CD4-positive, alpha-beta T cell treated with Interleukin-6 at 100 ng/mL for 8 hours (primary cell): ENCODE measurements around the gene TRPM1.

ENCODE experiments used
- DNase-seq: peaks from one replicate; pipeline ENCODE4 v3.0.0-alpha.2; 2020; ENCODE audit warnings: mixed read lengths, low spot score

TRPM1 gene

DNA sequence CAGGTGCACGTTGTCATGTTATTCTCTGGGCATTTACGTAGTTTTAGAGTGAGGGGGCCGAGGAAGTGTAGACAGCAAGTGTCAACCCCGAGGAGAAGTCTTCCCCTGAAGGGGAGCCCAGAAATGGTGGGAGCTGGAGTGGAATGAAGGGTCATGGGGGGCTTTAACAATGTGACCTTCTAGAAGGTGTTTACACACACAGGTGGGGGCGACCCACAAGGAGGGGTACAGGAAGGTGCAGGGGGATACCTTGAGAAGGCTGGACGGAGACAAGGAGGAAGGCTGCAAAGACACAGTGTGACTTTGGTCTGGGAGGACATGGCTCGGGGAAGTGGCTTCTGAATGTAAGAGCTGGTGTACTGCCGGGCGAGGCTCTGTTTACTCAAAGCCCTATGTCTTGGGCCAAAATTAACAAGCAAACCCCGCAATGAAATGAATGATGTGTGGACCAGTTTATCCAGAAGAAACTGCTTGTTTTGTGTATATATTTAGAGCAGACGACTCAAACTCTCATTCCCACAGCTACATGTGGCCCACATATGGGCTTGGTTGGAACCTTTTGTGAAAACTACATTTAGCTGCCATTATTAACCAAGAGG is 18.7 kb downstream of the TRPM1 start:
- no peak for DNase-seq

DNA sequence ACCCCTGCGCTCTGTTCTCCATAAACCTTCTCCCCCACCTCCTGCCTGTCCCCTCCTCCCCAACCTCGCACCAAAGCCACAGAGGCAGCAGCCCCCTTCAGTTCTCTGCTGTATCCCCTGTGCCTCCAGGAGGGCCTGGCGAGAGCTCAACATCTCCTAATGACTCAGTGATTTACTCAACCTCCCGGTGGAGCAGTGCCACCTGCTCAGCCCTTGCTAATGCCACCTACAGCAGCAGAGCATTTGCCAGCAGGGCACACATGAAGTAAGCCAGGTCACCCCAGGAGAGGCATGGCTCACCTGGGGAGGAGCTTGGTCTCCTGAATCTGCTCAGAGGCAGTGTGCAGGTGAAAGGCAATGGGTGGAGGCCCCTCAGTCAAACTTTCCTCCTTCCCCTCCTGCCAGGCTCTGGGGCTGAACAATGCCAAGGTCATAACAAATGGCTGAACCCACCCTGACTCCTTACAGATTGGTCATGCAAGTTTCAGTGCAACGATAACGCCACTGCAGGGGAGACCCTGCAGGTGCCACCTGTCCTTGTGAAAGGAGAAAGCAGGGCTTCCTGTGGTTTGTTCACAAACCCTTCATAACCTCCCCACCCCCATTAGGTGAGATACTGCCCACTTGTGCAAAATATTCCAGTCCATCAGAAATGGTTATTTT is 19.8 kb downstream of the TRPM1 start:
- no peak for DNase-seq

DNA sequence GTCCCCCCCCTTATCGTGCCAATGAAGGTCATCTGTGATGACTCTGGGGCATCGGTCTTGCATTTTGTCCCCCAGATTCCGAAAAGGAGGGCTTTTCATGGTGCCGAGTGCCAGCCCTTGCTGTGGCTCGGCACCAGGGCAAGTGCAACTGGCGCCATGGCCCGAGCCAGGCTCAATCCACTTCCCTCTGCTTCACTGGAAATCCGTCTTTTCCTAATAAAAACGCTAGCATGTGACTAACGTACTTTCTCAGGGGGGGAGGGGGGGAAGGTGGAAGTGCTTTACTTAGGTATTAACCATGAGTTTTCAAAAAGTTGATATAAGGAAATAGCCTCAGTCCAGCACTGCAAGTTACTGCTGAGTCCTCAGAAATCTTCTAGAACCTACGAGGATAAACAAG is 20.5 kb downstream of the TRPM1 start:
- no peak for DNase-seq

DNA sequence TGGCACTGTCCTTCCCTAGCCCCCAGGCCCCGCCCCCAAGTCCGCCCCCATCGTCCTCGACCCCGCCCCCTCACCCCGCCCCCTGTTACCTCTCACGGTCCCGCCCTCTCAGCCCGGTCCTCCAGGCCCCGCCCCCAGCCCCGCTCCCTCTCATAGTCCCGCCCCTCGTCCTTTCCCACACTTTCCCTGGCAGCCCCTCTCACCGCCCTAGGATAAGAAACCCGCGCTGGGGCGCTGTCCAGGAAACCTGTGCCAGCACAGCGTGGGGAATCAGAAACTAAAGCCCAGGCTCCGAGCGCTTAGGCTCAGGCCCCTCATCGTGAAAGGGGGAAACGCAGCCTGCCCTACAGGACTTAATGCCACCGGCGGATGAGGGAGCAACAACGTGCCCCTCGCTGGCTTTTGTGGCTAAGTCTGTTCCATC is 20.9 kb downstream of the TRPM1 start:
- DNase-seq: no peak

DNA sequence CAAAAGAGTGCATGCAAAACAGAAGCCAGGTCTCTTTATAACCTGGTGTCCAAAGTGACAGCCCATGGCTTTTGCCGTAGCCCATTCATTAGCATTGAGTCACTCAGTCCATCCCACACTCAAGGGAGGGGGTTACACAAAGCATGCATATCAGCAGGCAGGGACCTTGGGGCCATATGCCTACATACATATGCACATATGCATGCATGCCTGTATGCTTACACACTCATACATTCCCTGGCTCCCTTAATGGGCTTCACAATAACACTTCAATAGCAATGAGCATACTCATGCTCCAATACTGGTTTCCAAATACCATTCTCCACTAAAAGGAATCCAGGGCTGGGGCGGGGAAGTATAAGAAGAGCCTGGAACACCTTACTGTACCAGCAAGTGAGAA is 22.0 kb downstream of the TRPM1 start:
- no peak for DNase-seq

DNA sequence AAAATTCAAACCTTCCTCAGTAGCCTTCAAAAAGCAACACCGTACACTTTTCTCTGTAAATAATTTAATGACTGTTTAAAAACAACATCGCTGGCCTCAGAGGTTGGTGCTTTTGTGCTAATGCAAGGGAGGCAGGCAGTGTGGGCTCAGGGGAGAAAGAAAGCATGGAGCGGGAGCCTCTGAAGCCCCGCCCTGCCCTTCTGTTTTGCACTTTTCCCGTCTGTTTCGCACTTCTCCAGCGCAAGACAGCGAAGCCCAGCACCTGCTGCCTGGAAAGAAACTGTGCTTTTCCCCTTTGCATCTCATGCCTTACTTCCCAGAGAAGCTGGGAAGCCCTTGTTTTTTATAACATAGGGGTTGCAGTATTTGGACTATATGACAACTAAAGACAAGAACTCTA is 23.1 kb downstream of the TRPM1 start:
- no peak for DNase-seq

DNA sequence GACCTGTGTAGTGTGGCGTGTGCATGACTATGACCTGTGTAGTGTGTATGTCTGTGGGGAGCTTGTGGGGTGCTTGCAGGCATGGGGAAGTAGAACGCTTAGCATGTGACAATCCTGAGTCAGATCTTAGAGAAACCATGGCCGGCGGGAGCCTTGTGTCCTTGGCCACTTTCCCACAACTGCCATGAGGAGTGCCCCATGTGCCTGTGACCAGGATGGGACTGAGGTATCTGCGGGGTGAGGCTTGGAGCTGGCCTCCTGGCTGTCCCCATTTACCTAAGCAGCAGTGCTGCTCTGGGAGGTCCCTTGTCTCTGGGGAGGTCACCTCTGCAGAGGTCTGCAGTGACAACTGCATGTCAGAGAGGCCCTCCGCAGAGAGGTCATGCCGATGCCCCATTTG is 23.6 kb downstream of the TRPM1 start:
- DNase-seq: no peak

DNA sequence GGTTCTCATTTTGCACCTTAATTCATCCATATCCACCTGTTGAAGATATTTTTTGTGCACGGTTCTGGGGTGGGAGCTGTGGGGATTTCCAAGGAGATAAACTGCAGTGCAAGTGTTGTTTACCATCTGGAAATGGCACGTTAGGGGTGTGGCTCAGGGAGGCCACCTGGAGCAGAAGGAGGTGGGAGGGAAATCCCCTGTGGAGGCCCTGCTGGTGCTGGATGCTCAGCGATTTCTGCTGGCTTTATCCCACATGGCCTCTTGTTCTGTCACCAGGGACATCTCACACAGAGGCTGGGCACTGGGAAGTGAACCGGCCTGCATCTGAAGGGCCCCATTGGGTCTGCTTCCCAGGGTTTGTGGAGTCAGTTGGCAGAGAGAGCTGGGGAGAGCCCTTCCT is 24.3 kb downstream of the TRPM1 start:
- DNase-seq: no peak

DNA sequence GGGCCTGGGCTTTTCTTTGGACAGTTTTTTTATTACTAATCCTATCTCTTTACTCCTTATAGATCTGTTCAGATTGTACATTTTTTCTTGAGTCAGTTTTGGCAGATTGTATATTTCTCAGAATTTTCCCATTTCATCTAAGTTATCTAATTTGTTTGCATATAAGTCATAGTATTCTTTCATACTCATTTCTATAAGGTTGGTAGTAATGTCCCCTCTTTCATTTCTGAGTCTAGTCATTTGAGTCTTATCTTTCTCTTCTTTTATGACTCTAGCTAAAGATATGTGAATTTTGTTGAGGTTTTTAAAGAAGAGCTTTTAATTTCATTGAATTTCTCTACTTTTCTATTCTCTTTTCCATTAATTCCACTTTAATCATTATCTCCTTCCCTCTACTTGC is 27.2 kb downstream of the TRPM1 start:
- DNase-seq: no peak

DNA sequence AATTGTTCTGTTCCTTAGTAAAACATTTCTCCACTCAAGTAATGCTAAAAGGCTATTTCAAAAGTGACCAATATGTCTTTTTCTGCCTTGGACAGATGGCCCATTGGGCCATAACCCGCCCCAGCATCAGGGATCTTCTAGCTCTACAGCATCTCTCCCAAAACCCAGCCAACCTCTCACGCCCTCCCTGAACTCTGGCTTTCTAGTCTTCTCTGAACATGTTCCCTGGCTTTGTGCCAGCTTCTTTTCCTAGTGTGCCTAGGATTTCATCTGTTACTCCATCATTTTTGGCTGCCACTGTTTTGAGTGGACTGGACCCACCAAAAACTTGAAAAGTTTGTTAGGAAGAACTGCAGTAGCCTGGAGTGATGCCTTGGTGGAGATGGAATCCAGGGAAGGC is 30.7 kb downstream of the TRPM1 start:
- no peak for DNase-seq

DNA sequence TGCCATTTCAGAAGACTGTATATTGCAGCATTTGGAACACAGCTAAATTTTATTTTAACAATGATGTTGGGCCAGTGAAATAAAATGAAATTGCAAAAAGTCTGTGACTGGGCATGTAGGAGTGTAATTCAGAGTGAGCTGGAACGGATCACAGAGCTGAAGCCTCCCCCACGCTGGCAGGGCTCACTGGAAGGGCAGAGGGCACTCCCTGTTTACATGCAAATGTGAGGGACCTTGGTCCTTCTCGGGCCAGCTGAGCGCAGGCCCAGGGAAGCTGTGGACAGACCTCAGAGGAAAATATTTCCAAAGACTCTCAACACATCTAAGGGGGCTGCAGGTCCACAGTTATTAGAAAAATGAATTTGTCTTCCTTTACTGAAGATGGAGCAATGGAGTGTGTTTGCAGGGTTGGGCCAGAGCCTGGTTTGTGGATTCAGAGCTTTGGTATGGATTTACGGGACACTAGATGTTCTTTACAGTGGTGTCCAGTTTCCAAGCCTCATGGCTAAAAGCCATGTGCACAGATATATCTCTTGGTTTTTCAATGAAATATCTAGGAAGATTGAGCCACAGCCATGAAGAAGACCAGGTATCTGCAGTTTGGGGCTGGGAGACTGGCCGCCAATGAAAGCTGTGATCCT is 32.0 kb downstream of the TRPM1 start:
- DNase-seq: no peak

DNA sequence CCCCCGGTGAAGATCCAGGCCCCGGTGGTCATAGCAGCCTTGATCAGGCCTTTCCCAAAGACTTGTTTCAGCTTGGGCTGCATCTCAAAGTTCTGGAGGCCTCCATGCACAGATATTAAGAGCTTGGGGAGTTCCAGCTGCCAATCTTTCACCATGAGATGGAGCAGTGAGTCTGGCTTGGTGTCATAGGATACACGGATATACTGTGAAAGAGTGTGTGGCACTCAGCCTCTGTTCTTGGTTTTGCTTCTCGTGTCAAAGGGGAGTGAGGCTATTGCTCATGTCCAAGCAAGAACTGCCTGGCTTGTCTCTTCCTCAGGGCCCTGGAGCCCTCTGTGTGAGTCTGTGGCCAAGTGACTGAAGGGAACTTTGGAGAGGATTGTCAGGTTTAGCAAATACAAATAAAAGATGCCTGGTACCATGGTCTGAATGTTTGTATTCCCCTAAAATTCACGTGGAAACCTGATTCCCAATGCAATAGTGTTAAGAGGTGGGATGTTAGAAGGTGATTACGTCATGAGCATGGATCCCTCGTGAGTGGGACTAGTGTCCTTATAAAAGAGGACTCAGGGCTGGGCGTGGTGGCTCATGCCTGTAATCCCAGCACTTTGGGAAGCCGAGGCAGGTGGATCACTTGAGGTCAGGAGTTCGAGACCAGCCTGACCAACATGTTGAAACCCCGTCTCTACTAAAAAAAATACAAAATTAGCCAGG is 33.5 kb downstream of the TRPM1 start:
- no peak for DNase-seq

DNA sequence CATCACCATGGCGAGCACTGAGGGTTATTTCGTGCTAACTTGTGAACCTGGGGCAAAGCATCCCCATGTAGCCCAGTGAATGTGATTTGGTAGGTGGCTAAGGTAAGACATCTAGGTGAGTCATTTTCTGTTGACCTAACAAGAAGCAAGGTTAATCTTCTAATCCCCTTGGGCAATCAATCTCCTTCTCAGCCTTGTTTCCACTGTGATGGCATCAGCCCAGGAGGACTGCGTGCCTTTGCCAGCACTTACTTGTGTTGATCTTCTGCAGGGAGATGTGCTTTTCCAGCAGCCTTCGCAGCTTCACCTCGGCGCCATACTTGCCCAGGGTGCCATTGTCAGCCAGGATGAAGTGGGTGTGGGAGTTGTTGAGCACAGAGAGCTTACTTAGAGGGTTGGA is 35.7 kb downstream of the TRPM1 start:
- DNase-seq: no peak

DNA sequence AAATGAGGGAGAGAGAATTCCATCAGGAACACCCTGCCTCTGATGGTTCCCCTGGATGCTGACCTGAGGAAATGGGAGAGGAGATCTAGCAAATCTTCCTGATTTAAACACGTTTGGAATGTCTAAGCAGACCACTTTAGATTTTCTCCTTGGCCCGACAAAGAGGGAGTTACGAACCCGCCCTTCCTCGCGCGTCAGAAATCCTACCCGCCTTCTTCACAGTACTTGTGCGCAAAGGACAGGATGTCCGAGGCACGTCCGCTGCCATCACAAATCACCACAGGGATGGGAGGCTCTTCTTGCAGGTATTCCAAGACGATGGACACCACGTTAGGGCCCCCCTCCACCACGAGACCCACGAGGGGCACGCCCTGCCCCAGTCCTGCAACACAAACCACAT is 38.6 kb downstream of the TRPM1 start:
- DNase-seq: no peak

DNA sequence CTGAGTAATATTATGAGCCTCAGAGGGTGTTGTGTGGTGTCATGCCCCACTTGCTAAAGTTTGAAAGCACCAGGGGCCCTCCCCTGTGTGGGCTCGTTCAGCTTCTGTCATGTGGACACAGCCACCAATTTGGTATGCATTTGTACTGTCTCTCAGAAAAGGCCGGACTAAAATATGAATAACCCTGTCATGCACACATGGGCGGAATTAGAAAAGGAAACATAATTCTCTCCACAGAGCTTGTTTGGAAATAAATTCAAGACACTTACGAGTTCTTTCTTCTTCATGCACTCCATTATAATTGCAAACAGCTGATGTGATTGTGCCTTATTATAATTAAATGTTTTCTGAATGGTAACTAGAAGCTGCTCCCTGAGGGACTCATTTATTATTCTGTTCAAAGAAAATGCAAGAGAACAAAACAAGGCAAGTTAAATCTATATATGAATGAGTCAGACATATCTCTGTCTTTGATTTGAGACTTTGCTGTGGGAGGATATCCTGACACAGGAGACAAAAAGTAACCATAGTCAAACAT is 39.1 kb downstream of the TRPM1 start:
- DNase-seq: no peak

DNA sequence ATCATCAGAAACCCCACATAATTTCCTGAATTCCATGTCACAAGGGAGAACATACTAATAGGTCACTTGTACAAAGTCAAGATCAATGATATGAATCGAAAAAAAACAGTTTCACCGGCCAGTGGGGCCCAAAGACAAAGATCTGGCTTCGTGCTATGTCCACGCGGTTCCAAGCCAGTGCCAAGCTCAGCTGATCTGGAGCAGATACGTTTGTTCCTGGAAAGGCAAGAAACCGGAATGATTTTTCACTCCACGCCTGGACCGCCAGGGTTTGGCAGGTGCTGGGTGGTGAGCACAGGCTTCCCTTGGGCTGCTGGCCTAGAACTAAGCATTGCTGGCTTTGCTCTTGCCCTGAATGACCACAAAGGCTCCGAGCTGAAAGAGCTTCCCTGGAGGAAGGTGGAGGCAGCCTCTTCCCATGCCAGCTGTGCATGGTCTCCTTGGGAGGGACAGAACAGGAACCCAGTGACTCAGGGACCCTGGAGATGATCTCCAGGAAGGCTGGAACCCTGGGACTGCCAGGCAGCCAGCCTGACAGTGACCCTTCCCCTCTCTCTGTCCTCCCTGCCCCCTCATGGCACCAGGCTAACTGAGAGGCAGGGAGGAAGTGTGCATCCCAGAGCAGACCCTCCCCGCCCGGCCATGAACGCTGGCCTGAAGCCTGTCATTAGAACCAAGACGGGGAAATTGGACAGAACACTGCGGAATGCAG is 40.9 kb downstream of the TRPM1 start:
- DNase-seq: no peak

DNA sequence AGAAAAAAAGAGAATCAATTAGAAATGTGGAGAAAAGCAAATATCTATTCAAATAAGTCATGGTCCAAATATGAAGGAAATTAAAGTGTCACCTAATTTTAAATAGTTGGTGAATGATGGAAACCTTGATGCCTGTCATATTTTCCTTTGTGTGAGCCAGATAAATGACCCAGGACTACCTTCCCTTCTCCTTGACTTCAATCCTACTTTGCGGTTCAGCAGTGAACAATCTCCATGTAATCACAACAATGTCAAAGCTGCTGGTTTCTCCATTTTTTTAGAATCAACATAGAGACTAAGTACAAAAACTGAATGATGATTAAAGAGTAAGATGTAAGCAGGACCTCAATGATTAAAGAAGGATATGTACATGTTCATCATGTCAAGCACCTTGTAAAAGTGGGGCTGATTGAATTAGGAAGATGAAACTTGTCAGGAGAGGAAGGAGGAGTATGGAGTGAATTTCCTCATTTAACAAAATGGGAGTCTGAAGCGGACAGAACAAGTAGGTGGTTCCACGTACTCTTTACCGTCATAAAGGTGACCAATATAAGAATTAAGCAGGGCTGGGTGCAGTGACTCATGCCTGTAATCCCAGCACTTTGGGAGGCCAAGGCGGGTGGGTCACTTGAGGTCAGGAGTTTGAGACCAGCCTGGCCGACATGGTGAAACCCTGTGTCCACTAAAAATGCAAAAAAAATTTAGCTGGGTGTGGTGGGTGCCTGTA is 43.1 kb downstream of the TRPM1 start:
- DNase-seq: no peak

DNA sequence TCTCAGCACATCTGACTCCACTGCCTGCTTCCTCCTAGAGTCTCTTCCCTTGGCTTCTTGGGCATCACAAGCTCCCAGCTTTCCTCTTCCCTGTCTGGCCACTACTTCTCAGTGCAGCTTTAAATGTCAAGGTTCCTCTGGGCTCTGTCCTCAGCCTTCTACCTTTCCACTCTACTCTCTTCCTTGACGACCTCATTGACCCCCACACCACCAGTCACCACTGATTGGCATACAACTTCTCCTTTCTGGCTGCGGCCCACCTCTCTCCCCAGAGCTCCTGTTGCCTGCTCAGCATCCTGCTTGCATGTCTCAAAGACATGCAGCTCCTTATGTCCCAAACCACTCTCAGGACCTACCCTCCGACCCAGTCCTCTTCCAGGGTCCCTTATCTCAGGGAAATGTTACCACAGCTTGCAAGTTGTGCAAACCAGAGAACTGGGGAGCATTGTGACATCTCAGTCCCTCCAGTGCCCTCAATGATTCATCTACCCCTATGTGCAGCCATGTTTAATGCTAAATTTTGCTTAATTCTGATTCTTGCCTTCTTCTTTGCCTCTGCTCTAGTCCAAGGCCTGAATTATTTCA is 49.9 kb downstream of the TRPM1 start:
- DNase-seq: no peak

DNA sequence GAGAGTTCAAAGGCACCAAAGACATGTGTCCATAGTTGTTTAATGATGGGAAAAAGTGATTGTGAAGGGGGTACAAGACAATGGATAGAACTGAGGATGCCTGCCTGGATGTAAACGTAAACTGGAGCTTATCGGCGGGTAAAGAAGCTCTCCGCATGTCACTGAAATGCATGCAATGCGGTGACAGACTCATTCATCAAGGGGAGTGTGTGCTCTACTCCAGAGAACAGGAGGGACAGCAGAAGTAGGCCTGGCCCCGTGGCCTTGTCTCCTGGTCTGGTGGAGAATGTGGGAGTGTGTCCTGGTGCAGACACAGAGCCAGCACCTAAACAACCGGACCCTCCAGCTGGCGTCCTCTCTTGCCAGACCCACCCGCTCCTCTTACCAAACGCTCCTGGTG is 50.6 kb downstream of the TRPM1 start:
- DNase-seq: no peak

DNA sequence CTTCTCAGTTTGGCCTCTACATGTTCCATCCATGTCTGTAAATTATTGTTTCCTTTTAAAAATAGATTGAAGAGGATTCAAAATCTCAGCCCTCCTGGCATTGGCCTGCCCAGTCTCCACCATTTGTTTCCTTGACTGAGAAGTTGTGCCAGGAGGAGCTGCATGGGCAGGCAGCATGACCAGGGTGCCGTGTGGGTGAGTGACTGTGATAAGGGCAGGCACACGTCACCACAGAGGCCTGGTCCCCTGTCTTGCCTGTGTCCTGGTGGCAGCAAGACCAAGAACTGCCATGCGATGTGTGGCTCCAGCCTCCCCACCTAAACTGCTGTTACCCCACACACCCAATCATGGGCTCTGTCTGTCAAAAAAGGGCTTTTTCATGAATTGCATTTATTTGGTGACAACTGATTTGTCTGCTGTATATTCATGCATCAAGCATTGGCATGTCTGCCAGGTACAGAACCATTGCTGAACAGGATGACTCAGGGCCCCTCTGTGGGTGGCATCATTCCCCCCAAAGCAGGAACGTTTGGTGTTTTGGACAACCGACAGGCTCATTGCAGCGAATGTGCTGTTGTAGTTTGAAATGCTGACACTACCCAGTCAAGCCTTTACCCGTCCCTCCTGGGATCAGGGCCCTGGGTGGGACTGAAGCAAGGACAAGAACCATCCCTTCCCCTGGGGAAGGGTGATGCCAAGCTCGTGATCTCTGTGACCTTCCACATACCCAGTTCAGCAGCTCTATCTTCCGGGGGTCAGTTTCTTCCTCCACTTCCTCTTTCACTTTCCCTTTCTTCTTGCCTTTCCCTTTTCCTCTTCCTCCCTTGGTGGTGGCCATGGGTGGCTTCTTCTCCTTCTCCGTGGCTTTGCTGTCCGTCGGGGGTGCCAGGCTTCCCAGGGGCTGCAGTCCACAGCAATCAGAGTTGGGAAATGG is 51.6 kb downstream of the TRPM1 start:
- no peak for DNase-seq
